HCT116 (cell line): ENCODE results near the gene MRPS17.

Experiments used
- EZH2phosphoT487 ChIP-seq: fragments of 200-600 bp; IDR thresholded peaks from 2 replicates; pipeline ENCODE4 v1.6.1; 2018; ENCODE audit warnings: antibody characterized with exemption, borderline replicate concordance
- POLR2A ChIP-seq: IDR thresholded peaks from 2 replicates; pipeline ENCODE4 v1.7.0; 2011; ENCODE audit warnings: borderline replicate concordance; ENCODE audit not compliant: insufficient read depth, insufficient read length; ENCODE audit errors: extremely low read depth
- POLR2AphosphoS5 ChIP-seq: IDR thresholded peaks from 2 replicates; pipeline ENCODE4 v1.6.1; 2011; ENCODE audit warnings: mild to moderate bottlenecking, low read depth, low read length, moderate library complexity
- RAD21 ChIP-seq: IDR thresholded peaks from 2 replicates; pipeline ENCODE4 v1.6.1; 2012; ENCODE audit warnings: low read depth, mild to moderate bottlenecking
- SP1 ChIP-seq: IDR thresholded peaks from 2 replicates; pipeline ENCODE4 v1.6.1; 2012; ENCODE audit warnings: low read depth
- YY1 ChIP-seq: IDR thresholded peaks from 2 replicates; pipeline ENCODE4 v1.6.1; 2011; ENCODE audit warnings: low read length, low read depth, moderate library complexity, mild to moderate bottlenecking; ENCODE audit not compliant: insufficient replicate concordance; ENCODE audit errors: extremely low read depth
- TF ChIP-seq, protein P1 (sequence below), 3 experiments: fragments of 200-600 bp in 1 of 3; sonication (generic) in 1 of 3; IDR thresholded peaks in 2 of 3; conservative IDR thresholded peaks in 1 of 3; 2 replicates each; pipeline ENCODE4 v1.5.1; 2012 to 2017; ENCODE audit warnings: low read depth in 2 of 3, low read length in 2 of 3, antibody characterized with exemption in 1 of 3, borderline replicate concordance in 1 of 3, control low read depth in 1 of 3, mild to moderate bottlenecking in 1 of 3, mixed read lengths in 1 of 3, mixed run types in 1 of 3, moderate library complexity in 1 of 3; ENCODE audit not compliant: insufficient read depth in 1 of 3
- TF ChIP-seq, protein P2 (sequence below): IDR thresholded peaks from 2 replicates; pipeline ENCODE4 v1.6.1; 2012; ENCODE audit warnings: low read depth
- TF ChIP-seq, protein P3 (sequence below): IDR thresholded peaks from 2 replicates; pipeline ENCODE4 v1.6.1; 2012

DNA sequence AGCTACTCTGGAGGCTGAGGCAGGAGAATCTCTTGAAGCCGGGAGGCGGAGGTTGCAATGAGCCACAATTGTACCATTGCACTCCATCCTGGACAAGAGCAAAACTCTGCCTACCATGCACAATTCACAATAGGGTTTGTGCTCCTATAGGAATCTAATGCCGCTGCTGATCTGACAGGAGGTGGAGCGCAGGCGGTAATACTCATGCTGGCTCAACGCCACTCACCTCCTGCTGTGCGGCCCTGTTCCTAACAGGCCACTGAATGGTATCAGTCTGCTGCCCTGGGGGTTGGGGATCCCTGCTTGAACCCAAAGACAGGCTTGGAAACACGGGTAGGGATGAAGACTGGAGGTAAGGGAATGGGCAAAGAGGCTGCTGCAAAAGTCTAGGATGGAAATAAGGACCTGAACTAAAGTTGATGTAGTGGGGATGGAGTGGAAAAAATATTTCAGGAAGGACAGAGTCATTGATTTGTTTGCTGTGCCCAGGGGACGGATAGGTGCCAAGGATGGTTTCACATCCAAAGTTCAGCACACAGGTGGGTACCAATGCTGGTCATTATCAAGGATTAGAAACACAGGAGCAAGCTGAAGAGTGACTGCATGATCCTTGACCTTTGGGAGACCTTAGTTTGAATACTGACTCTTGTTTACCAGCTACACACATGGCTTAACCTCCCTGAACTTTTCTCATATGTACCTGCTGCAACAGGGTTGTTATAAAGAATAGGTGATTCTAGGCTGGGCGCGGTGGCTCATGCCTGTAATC, 2.2 kb downstream of the MRPS17 start:
- no peak for TF ChIP-seq RAD21
- TF ChIP-seq, protein P1, sequence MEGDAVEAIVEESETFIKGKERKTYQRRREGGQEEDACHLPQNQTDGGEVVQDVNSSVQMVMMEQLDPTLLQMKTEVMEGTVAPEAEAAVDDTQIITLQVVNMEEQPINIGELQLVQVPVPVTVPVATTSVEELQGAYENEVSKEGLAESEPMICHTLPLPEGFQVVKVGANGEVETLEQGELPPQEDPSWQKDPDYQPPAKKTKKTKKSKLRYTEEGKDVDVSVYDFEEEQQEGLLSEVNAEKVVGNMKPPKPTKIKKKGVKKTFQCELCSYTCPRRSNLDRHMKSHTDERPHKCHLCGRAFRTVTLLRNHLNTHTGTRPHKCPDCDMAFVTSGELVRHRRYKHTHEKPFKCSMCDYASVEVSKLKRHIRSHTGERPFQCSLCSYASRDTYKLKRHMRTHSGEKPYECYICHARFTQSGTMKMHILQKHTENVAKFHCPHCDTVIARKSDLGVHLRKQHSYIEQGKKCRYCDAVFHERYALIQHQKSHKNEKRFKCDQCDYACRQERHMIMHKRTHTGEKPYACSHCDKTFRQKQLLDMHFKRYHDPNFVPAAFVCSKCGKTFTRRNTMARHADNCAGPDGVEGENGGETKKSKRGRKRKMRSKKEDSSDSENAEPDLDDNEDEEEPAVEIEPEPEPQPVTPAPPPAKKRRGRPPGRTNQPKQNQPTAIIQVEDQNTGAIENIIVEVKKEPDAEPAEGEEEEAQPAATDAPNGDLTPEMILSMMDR (IDR thresholded peaks at IDR 0.05 in 2 of 3, conservative IDR thresholded peaks at IDR 0.05 in 1 of 3; ENCODE audit: borderline replicate concordance in 1 of 3, insufficient read depth in 1 of 3, low read depth in 2 of 3, low read length in 2 of 3) = no peak
- TF ChIP-seq SP1 = no peak
- TF ChIP-seq POLR2AphosphoS5 = no peak
- TF ChIP-seq YY1 = no peak
- no peak for TF ChIP-seq POLR2A
- TF ChIP-seq, protein P2, sequence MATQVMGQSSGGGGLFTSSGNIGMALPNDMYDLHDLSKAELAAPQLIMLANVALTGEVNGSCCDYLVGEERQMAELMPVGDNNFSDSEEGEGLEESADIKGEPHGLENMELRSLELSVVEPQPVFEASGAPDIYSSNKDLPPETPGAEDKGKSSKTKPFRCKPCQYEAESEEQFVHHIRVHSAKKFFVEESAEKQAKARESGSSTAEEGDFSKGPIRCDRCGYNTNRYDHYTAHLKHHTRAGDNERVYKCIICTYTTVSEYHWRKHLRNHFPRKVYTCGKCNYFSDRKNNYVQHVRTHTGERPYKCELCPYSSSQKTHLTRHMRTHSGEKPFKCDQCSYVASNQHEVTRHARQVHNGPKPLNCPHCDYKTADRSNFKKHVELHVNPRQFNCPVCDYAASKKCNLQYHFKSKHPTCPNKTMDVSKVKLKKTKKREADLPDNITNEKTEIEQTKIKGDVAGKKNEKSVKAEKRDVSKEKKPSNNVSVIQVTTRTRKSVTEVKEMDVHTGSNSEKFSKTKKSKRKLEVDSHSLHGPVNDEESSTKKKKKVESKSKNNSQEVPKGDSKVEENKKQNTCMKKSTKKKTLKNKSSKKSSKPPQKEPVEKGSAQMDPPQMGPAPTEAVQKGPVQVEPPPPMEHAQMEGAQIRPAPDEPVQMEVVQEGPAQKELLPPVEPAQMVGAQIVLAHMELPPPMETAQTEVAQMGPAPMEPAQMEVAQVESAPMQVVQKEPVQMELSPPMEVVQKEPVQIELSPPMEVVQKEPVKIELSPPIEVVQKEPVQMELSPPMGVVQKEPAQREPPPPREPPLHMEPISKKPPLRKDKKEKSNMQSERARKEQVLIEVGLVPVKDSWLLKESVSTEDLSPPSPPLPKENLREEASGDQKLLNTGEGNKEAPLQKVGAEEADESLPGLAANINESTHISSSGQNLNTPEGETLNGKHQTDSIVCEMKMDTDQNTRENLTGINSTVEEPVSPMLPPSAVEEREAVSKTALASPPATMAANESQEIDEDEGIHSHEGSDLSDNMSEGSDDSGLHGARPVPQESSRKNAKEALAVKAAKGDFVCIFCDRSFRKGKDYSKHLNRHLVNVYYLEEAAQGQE = no peak
- TF ChIP-seq, protein P3, sequence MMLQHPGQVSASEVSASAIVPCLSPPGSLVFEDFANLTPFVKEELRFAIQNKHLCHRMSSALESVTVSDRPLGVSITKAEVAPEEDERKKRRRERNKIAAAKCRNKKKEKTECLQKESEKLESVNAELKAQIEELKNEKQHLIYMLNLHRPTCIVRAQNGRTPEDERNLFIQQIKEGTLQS = no peak
- no peak for TF ChIP-seq EZH2phosphoT487
